ENCODE measurements around the gene ARHGAP24.

Gene ARHGAP24

GRCh38 chr4:85495621-85496020 is 20.7 kb downstream of the ARHGAP24 start:
- TF ChIP-seq SIN3A (IDR thresholded peaks at IDR 0.05; ENCODE audit: borderline replicate concordance, insufficient read depth, low read length) (no peak), POLR2AphosphoS5 (IDR thresholded peaks at IDR 0.05; ENCODE audit: low read depth, low read length) (no peak), TAF1 (IDR thresholded peaks at IDR 0.05; ENCODE audit: borderline replicate concordance, insufficient read depth, low read length) (no peak), FOXP2 (optimal IDR thresholded peaks at IDR 0.05; ENCODE audit: borderline replicate concordance, extremely low read depth, extremely low read length, insufficient read depth) (no peak), REST (IDR thresholded peaks at IDR 0.05; ENCODE audit: insufficient read depth in 1 of 2, low read depth in 2 of 2, low read length in 2 of 2) (no peak)

- no peak for TF ChIP-seq POLR2AphosphoS5 (IDR thresholded peaks at IDR 0.05; ENCODE audit: low read depth, low read length)
- no peak for TF ChIP-seq SIN3A (IDR thresholded peaks at IDR 0.05; ENCODE audit: borderline replicate concordance, insufficient read depth, low read length)
- no peak for TF ChIP-seq REST (IDR thresholded peaks at IDR 0.05; ENCODE audit: insufficient read depth in 1 of 2, low read depth in 2 of 2, low read length in 2 of 2)
- no peak for TF ChIP-seq TAF1 (IDR thresholded peaks at IDR 0.05; ENCODE audit: borderline replicate concordance, insufficient read depth, low read length)
- no peak for TF ChIP-seq FOXP2 (optimal IDR thresholded peaks at IDR 0.05; ENCODE audit: borderline replicate concordance, extremely low read depth, extremely low read length, insufficient read depth)
Measured at GRCh38 chr4:85496126-85496849, 21.3 kb downstream of the ARHGAP24 start.

GRCh38 chr4:85496933-85497332 is 22.0 kb downstream of the ARHGAP24 start:
- no peak for TF ChIP-seq FOXP2 (optimal IDR thresholded peaks at IDR 0.05; ENCODE audit: borderline replicate concordance, extremely low read depth, extremely low read length, insufficient read depth)
- TF ChIP-seq POLR2AphosphoS5 (IDR thresholded peaks at IDR 0.05; ENCODE audit: low read depth, low read length) = no peak
- no peak for TF ChIP-seq REST (IDR thresholded peaks at IDR 0.05; ENCODE audit: insufficient read depth in 1 of 2, low read depth in 2 of 2, low read length in 2 of 2)
- TF ChIP-seq SIN3A (IDR thresholded peaks at IDR 0.05; ENCODE audit: borderline replicate concordance, insufficient read depth, low read length) = no peak
- no peak for TF ChIP-seq TAF1 (IDR thresholded peaks at IDR 0.05; ENCODE audit: borderline replicate concordance, insufficient read depth, low read length)

GRCh38 chr4:85498068-85498733 is 23.3 kb downstream of the ARHGAP24 start:
- no peak for TF ChIP-seq POLR2AphosphoS5 (IDR thresholded peaks at IDR 0.05; ENCODE audit: low read depth, low read length)
- TF ChIP-seq TAF1 (IDR thresholded peaks at IDR 0.05; ENCODE audit: borderline replicate concordance, insufficient read depth, low read length) = no peak

GRCh38 chr4:85499573-85499972 is 24.6 kb downstream of the ARHGAP24 start:
- TF ChIP-seq TAF1 (IDR thresholded peaks at IDR 0.05; ENCODE audit: borderline replicate concordance, insufficient read depth, low read length) (no peak), POLR2AphosphoS5 (IDR thresholded peaks at IDR 0.05; ENCODE audit: low read depth, low read length) (no peak), SIN3A (IDR thresholded peaks at IDR 0.05; ENCODE audit: borderline replicate concordance, insufficient read depth, low read length) (no peak), FOXP2 (optimal IDR thresholded peaks at IDR 0.05; ENCODE audit: borderline replicate concordance, extremely low read depth, extremely low read length, insufficient read depth) (no peak), REST (IDR thresholded peaks at IDR 0.05; ENCODE audit: insufficient read depth in 1 of 2, low read depth in 2 of 2, low read length in 2 of 2) (no peak)
